Vagina (tissue), 2 donors: ENCODE measurements around the gene LRRFIP2. TPM values are rescaled to one million over a fixed set of nuclear protein-coding genes. Genes with fewer than 3 reads are reported as not detected.

ENCODE experiments used
- DNase-seq, 2 donors: peaks; one replicate each; pipeline ENCODE4 v3.0.0-alpha.2; 2017; ENCODE audit errors: extremely low spot score in 2 of 2
- H3K27ac ChIP-seq: fragments of 200-600 bp; sonication (generic); one replicate; pipeline ENCODE4 v1.5.1; 2019
- H3K27me3 ChIP-seq: fragments of 200-600 bp; sonication (generic); one replicate; pipeline ENCODE4 v1.5.1; 2019
- H3K36me3 ChIP-seq, 2 donors: fragments of 200-600 bp; sonication (generic); one replicate each; pipeline ENCODE4 v1.5.1; 2017 to 2019
- H3K4me1 ChIP-seq: fragments of 200-600 bp; sonication (generic); one replicate; pipeline ENCODE4 v1.5.1; 2019
- H3K4me3 ChIP-seq, 2 donors: fragments of 200-600 bp; sonication (generic); 1 replicate in 1 of 2; 2 replicates in 1 of 2; pipeline ENCODE4 v1.5.1; 2016 to 2019
- H3K9me3 ChIP-seq: fragments of 200-600 bp; sonication (generic); one replicate; pipeline ENCODE4 v1.5.1; 2019
- CTCF ChIP-seq, 3 experiments: fragments of 450-650 bp in 2 of 3; fragments of 200-600 bp in 1 of 3; sonication (generic) in 1 of 3; IDR thresholded peaks; one replicate each; pipeline ENCODE4 v1.5.1; 2017 to 2019; ENCODE audit warnings: antibody characterized with exemption in 3 of 3, mild to moderate bottlenecking in 2 of 3, moderate library complexity in 2 of 3
- POLR2A ChIP-seq, 2 donors: fragments of 450-650 bp; IDR thresholded peaks; one replicate each; pipeline ENCODE4 v1.6.1; 2017; ENCODE audit warnings: antibody characterized with exemption in 2 of 2, mild to moderate bottlenecking in 2 of 2, moderate library complexity in 2 of 2
- POLR2AphosphoS5 ChIP-seq, 2 donors: sonication (generic); formaldehyde crosslinking; IDR thresholded peaks; one replicate each; pipeline ENCODE4 v1.9.0; 2017; ENCODE audit warnings: antibody characterized with exemption in 2 of 2, mild to moderate bottlenecking in 2 of 2, low read depth in 1 of 2; ENCODE audit not compliant: insufficient read depth in 1 of 2
- intact Hi-C: fragments of 100-400 bp; cut with DNase I; formaldehyde crosslinking; loops from one replicate; pipeline ENCODE4 v1.15.1; 2023
- total RNA-seq: library from RNA; depleted of rRNA; stranded (reverse); fragments of >200 nt; gene quantifications from one replicate; pipeline ENCODE4 v1.2.3, GENCODE V29; 2016

Gene LRRFIP2
- total RNA-seq, 1 donor from 2014 or later: 74.2 TPM

- no peaks in the 10 kb centered on the region for H3K9me3 ChIP-seq
- no peak for TF ChIP-seq CTCF (IDR thresholded peaks at IDR 0.05)
- TF ChIP-seq POLR2AphosphoS5 (IDR thresholded peaks at IDR 0.05; ENCODE audit: insufficient read depth in 1 of 2, low read depth in 1 of 2): no peak
- TF ChIP-seq POLR2A (IDR thresholded peaks at IDR 0.05): no peak
- peaks cover 0 to 19% of the 10 kb centered on the region in 2 donors for H3K36me3 ChIP-seq
- intact Hi-C loops: no loop called here
- no peaks in the 10 kb centered on the region for H3K27me3 ChIP-seq
- no peaks in the 10 kb centered on the region for H3K4me1 ChIP-seq
- no peak overlapping the region for H3K4me3 ChIP-seq
- H3K27ac ChIP-seq: no peak overlapping the region
- no peak for DNase-seq
These were observed 79.7 kb downstream of the LRRFIP2 start for GRCh38 chr3:37094636-37095035.

- Histone ChIP-seq H3K27me3 (no peaks in the 10 kb centered on the region), H3K4me3 (no peak overlapping the region), H3K27ac (no peak overlapping the region), H3K36me3 (peaks cover 0 to 21% of the 10 kb centered on the region in 2 donors), H3K9me3 (no peaks in the 10 kb centered on the region), H3K4me1 (no peaks in the 10 kb centered on the region)
- DNase-seq: no peak
- TF ChIP-seq POLR2AphosphoS5 (IDR thresholded peaks at IDR 0.05; ENCODE audit: insufficient read depth in 1 of 2, low read depth in 1 of 2): no peak
- no peak for TF ChIP-seq CTCF (IDR thresholded peaks at IDR 0.05)
- TF ChIP-seq POLR2A (IDR thresholded peaks at IDR 0.05): no peak
- intact Hi-C loops: no loop called here
These were observed 80.9 kb downstream of the LRRFIP2 start for GRCh38 chr3:37093481-37093880.

GRCh38 chr3:37092484-37092883 lies 81.9 kb downstream of the LRRFIP2 start:
- no peak for DNase-seq
- Histone ChIP-seq H3K4me3 (no peak overlapping the region), H3K36me3 (peaks cover 0 to 21% of the 10 kb centered on the region in 2 donors), H3K9me3 (no peaks in the 10 kb centered on the region), H3K4me1 (no peaks in the 10 kb centered on the region), H3K27me3 (no peaks in the 10 kb centered on the region), H3K27ac (no peak overlapping the region)
- TF ChIP-seq POLR2AphosphoS5 (IDR thresholded peaks at IDR 0.05; ENCODE audit: insufficient read depth in 1 of 2, low read depth in 1 of 2): no peak
- TF ChIP-seq POLR2A (IDR thresholded peaks at IDR 0.05): no peak
- TF ChIP-seq CTCF (IDR thresholded peaks at IDR 0.05): no peak
- intact Hi-C loops: no loop called here

- no peak overlapping the region for H3K27ac ChIP-seq
- no peaks in the 10 kb centered on the region for H3K4me1 ChIP-seq
- no peaks in the 10 kb centered on the region for H3K9me3 ChIP-seq
- no peak for TF ChIP-seq POLR2A (IDR thresholded peaks at IDR 0.05)
- no peak for TF ChIP-seq POLR2AphosphoS5 (IDR thresholded peaks at IDR 0.05; ENCODE audit: insufficient read depth in 1 of 2, low read depth in 1 of 2)
- no peak for TF ChIP-seq CTCF (IDR thresholded peaks at IDR 0.05)
- DNase-seq: no peak
- H3K27me3 ChIP-seq: no peaks in the 10 kb centered on the region
- peaks cover 0 to 16% of the 10 kb centered on the region in 2 donors for H3K36me3 ChIP-seq
- no peak overlapping the region for H3K4me3 ChIP-seq
- intact Hi-C loops: no loop called here
These were observed 86.5 kb downstream of the LRRFIP2 start for GRCh38 chr3:37087870-37088269.

- TF ChIP-seq CTCF (IDR thresholded peaks at IDR 0.05) (no peak), POLR2A (IDR thresholded peaks at IDR 0.05) (no peak), POLR2AphosphoS5 (IDR thresholded peaks at IDR 0.05; ENCODE audit: insufficient read depth in 1 of 2, low read depth in 1 of 2) (no peak)
- Histone ChIP-seq H3K36me3 (peaks cover 0 to 18% of the 10 kb centered on the region in 2 donors), H3K4me1 (no peaks in the 10 kb centered on the region), H3K27me3 (no peaks in the 10 kb centered on the region), H3K27ac (no peak overlapping the region), H3K4me3 (no peak overlapping the region), H3K9me3 (no peaks in the 10 kb centered on the region)
- no peak for DNase-seq
- intact Hi-C loops: no loop called here
These were observed 87.5 kb downstream of the LRRFIP2 start for GRCh38 chr3:37086918-37087317.
